ENCODE measurements around the gene KCMF1. TPM values are rescaled to one million over a fixed set of nuclear protein-coding genes. Genes with fewer than 3 reads are reported as not detected.

Gene KCMF1
- polyA plus RNA-seq, 1 donor (not counting 4 experiments of a cell fraction or from before 2014, with no cell fraction given) = 111 TPM

DNA sequence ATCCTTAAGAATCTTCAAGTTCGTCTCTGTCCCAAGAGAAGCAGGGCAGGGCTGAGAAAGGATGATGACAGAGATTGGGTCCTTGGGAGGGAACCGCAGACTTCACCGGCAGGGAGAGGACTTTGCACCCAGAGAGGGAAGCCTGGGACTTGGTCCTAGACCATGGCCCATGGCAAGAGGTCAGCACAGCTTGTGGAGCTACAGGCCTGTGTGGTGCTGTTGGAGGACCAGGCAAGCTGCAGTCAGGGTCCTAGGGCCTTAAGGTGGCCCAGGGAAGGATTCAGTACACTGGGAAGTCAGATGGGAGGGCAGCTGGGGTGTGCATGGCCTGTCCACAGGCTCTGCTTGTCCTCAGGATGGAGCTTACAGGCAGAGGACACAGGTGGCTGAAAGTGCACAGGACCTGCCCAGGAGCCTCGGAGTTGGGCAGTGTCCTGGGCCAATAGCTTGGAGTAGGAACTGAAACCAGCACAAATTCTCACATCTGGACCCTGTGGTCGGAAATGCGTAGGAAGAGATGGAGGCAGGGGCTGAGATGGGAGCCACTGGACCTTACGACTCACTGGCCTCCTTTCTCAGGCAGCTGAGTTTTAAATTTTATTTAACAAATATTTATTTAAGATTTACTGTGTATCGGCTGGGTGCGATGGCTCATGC lies 105.8 kb downstream of the KCMF1 start:
- DNase-seq (ENCODE audit: low read depth, low spot score) (no peak), FAIRE-seq (no peak)
- H3K9me3 ChIP-seq (ENCODE audit: control insufficient read depth, low read depth, low read length) = peaks cover 2% of the 10 kb centered on the region
- H3K79me2 ChIP-seq (ENCODE audit: control insufficient read depth, insufficient read depth, low read length) = no peaks in the 10 kb centered on the region
- H3K36me3 ChIP-seq (ENCODE audit: control insufficient read depth in 2 of 2, extremely low read depth in 1 of 2, insufficient read depth in 2 of 2, low read length in 2 of 2) = no peaks in the 10 kb centered on the region
- no peak overlapping the region for H3K27ac ChIP-seq (ENCODE audit: control insufficient read depth, insufficient read depth, low read length)
- no peak overlapping the region for H3K4me2 ChIP-seq (ENCODE audit: control insufficient read depth, extremely low read depth, insufficient read depth, low read depth, low read length)
- no peak overlapping the region for H2AFZ ChIP-seq (ENCODE audit: control insufficient read depth, low read length)
- H3K27me3 ChIP-seq (ENCODE audit: control insufficient read depth, extremely low read depth, insufficient read depth, low read length) = peaks cover 4% of the 10 kb centered on the region
- no peaks in the 10 kb centered on the region for H3K9me1 ChIP-seq (ENCODE audit: control insufficient read depth, extremely low read depth, insufficient read depth, low read length)
- no peak overlapping the region for H3K4me3 ChIP-seq (ENCODE audit: control insufficient read depth in 2 of 3, extremely low read depth in 1 of 3, insufficient read depth in 2 of 3, low read depth in 1 of 3, low read length in 3 of 3)
- no peaks in the 10 kb centered on the region for H3K4me1 ChIP-seq (ENCODE audit: control insufficient read depth, extremely low read depth, insufficient read depth, low read length)
- H4K20me1 ChIP-seq (ENCODE audit: control insufficient read depth, extremely low read depth, insufficient read depth, low read length) = no peaks in the 10 kb centered on the region
- dilution Hi-C loops (cut with MboI; ENCODE audit: extremely low pct_ligation_motif_present, low sequenced_read_pairs) = no loop called here
- no peak overlapping the region for H3K9ac ChIP-seq (ENCODE audit: control insufficient read depth, extremely low read depth, insufficient read depth, low read length)
- TF ChIP-seq EZH2 (IDR thresholded peaks at IDR 0.05; ENCODE audit: low read length) = no peak
- TF ChIP-seq, protein P1, sequence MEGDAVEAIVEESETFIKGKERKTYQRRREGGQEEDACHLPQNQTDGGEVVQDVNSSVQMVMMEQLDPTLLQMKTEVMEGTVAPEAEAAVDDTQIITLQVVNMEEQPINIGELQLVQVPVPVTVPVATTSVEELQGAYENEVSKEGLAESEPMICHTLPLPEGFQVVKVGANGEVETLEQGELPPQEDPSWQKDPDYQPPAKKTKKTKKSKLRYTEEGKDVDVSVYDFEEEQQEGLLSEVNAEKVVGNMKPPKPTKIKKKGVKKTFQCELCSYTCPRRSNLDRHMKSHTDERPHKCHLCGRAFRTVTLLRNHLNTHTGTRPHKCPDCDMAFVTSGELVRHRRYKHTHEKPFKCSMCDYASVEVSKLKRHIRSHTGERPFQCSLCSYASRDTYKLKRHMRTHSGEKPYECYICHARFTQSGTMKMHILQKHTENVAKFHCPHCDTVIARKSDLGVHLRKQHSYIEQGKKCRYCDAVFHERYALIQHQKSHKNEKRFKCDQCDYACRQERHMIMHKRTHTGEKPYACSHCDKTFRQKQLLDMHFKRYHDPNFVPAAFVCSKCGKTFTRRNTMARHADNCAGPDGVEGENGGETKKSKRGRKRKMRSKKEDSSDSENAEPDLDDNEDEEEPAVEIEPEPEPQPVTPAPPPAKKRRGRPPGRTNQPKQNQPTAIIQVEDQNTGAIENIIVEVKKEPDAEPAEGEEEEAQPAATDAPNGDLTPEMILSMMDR (optimal IDR thresholded peaks at IDR 0.05 in 1 of 3, IDR thresholded peaks at IDR 0.05 in 1 of 3, conservative IDR thresholded peaks at IDR 0.05 in 1 of 3; ENCODE audit: extremely low read depth in 1 of 3, insufficient read depth in 2 of 3, low read length in 3 of 3) = no peak

DNA sequence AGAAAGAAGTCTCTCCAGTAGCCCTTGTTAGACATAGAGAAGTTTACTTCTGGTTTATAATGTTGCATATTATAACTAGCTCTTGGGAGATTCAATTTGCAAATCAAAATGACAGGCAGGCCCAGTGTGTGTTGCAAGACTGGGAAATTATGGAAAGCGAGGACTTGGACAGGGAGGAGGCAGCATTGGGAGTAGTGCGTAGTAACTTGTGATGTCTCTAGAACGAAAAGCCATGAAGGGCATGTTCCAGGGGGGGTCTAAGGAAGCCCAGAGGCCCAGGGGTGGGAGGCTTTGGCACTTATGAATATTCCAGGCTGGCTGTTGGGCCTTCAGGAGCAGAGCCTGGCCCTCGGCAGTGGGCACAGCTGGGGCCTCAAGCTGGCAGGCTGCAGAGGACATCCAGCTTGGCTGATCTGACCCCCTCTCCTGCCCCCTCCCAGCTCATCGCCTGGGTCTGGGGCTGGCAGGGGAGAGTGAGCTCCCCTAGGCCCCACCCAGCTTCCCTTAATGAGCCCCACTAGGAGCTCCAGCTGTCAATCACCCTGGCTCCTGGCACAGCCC lies 107.0 kb downstream of the KCMF1 start:
- no peak overlapping the region for H2AFZ ChIP-seq (ENCODE audit: control insufficient read depth, low read length)
- H4K20me1 ChIP-seq (ENCODE audit: control insufficient read depth, extremely low read depth, insufficient read depth, low read length) = no peaks in the 10 kb centered on the region
- H3K9me3 ChIP-seq (ENCODE audit: control insufficient read depth, low read depth, low read length) = peaks cover 4% of the 10 kb centered on the region
- no peaks in the 10 kb centered on the region for H3K79me2 ChIP-seq (ENCODE audit: control insufficient read depth, insufficient read depth, low read length)
- no peak overlapping the region for H3K4me3 ChIP-seq (ENCODE audit: control insufficient read depth in 2 of 3, extremely low read depth in 1 of 3, insufficient read depth in 2 of 3, low read depth in 1 of 3, low read length in 3 of 3)
- H3K9ac ChIP-seq (ENCODE audit: control insufficient read depth, extremely low read depth, insufficient read depth, low read length) = no peak overlapping the region
- no peaks in the 10 kb centered on the region for H3K36me3 ChIP-seq (ENCODE audit: control insufficient read depth in 2 of 2, extremely low read depth in 1 of 2, insufficient read depth in 2 of 2, low read length in 2 of 2)
- no peak for TF ChIP-seq EZH2 (IDR thresholded peaks at IDR 0.05; ENCODE audit: low read length)
- TF ChIP-seq, protein P1 (optimal IDR thresholded peaks at IDR 0.05 in 1 of 3, IDR thresholded peaks at IDR 0.05 in 1 of 3, conservative IDR thresholded peaks at IDR 0.05 in 1 of 3; ENCODE audit: extremely low read depth in 1 of 3, insufficient read depth in 2 of 3, low read length in 3 of 3) = no peak
- H3K4me1 ChIP-seq (ENCODE audit: control insufficient read depth, extremely low read depth, insufficient read depth, low read length) = no peaks in the 10 kb centered on the region
- FAIRE-seq = no peak
- no peaks in the 10 kb centered on the region for H3K9me1 ChIP-seq (ENCODE audit: control insufficient read depth, extremely low read depth, insufficient read depth, low read length)
- H3K27ac ChIP-seq (ENCODE audit: control insufficient read depth, insufficient read depth, low read length) = no peak overlapping the region
- dilution Hi-C loops (cut with MboI; ENCODE audit: extremely low pct_ligation_motif_present, low sequenced_read_pairs) = no loop called here
- H3K27me3 ChIP-seq (ENCODE audit: control insufficient read depth, extremely low read depth, insufficient read depth, low read length) = peaks cover 4% of the 10 kb centered on the region
- no peak overlapping the region for H3K4me2 ChIP-seq (ENCODE audit: control insufficient read depth, extremely low read depth, insufficient read depth, low read depth, low read length)
- DNase-seq (ENCODE audit: low read depth, low spot score) = no peak
